Urothelium cell line (cell line): Measurements from ENCODE around the gene CDH23.

Experiments
- DNase-seq: peaks from one replicate; pipeline ENCODE4 v3.0.0; 2011; ENCODE audit warnings: low spot score, mixed read lengths
- FAIRE-seq: peaks from 2 replicates; lab custom pipeline; 2011; peaks lifted over from hg19 to GRCh38; lab: Jason Lieb, UNC

Gene CDH23

DNA sequence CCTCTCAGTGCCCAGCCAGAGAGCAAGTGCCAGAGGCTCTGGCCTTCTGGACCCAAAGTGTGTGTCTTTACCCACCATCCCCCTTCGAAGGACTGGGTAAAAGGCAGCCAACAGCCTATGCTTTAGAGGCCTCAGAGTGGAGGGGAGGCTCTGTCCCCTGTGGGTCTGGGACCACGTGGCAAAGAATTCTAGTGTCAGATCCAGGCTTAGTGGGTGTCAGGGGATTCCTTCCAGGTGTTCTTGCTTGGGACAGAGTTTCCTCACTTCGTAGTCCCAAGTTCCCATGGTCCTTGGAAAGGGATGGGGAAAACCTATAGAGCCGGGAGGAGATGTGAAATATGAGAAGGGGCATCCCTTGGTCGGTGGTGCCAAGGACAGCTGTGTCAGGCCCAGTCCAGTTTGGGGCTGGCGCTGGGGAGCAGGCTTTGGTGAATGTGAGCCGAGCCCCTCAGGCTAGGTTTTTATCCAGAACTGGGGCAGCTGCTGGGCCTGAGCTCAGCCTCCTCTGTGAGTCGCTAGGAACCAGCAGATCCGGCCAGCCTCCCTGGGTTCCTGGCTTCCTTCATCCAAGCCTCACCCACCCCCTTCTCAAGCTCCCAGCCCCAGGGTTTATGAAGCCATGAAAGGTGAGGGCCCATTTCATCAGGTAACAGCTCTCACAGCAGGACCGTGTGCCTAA is 251.7 kb downstream of the CDH23 start:
- no peak for FAIRE-seq

GRCh38 chr10:71648933-71649320 is 252.2 kb downstream of the CDH23 start:
- FAIRE-seq: no peak
- no peak for DNase-seq

More for the DNA sequence above, 251.7 kb downstream of the CDH23 start:
- no peak for DNase-seq

DNA sequence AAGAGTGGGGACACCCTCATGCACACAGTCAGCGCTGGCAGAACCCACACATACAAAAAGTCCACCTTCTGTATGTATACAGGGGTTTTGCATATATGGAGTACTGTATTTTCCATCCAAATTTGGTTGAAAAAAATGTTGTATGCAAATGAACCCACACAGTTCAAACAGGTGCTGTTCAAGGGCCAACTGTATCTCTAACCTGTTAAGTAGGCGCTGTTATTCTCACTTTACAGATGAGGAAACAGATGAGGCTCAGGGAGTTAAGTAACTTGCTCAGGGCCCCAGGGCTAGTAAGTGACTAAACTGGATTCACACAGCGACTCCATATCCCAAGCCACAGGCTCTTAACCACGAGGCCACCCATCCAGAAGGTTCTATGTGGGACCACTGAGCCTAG is 252.9 kb downstream of the CDH23 start:
- FAIRE-seq: no peak
- DNase-seq: no peak

- DNase-seq: no peak
- peak; percentile 77 for FAIRE-seq
These were observed 253.7 kb downstream of the CDH23 start for GRCh38 chr10:71650397-71650796.

GRCh38 chr10:71651428-71651827 is 254.7 kb downstream of the CDH23 start:
- no peak for FAIRE-seq
- no peak for DNase-seq

DNA sequence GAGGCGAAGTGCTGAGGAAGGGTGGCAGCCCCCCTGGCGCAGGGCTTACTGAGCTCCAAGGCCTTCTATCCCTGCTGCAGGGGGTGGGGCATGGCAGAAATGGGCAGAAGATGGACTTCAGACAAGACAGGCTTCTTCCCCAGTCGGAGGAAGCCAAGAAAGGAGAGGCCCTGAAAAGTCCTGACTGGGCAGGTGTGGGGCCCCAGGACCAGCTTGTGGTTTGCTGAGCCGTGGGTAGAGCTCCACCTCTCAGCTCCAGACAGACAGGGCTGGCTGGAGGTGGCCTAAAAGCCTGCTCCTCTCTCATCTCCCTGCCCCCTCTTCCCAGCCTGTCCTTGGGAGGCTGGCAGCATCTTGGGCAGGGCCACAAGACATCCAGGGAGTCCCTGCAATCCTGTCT is 255.2 kb downstream of the CDH23 start:
- FAIRE-seq (no peak), DNase-seq (no peak)

GRCh38 chr10:71653044-71653443 is 256.3 kb downstream of the CDH23 start:
- FAIRE-seq: no peak
- DNase-seq: no peak

DNA sequence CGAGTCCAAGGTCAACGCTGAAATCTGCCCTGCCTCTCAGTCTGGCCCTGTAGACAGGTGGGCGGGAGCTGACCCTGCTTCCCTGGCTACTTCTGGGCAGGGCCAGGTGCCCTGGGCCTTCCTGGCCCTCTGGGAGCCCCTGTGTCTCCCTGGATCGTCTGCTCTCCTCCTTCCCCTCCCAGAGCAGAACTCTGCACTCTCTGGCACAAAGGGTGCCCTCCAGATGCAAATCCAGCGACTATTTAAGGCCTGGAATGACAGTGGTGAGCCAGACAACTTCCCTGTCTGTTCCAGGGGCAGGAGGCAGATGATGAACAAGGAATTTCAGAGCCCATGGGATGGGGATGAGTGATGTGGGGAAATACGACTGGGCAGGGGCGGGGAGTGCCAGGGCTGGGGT is 259.5 kb downstream of the CDH23 start:
- DNase-seq (no peak), FAIRE-seq (no peak)

DNA sequence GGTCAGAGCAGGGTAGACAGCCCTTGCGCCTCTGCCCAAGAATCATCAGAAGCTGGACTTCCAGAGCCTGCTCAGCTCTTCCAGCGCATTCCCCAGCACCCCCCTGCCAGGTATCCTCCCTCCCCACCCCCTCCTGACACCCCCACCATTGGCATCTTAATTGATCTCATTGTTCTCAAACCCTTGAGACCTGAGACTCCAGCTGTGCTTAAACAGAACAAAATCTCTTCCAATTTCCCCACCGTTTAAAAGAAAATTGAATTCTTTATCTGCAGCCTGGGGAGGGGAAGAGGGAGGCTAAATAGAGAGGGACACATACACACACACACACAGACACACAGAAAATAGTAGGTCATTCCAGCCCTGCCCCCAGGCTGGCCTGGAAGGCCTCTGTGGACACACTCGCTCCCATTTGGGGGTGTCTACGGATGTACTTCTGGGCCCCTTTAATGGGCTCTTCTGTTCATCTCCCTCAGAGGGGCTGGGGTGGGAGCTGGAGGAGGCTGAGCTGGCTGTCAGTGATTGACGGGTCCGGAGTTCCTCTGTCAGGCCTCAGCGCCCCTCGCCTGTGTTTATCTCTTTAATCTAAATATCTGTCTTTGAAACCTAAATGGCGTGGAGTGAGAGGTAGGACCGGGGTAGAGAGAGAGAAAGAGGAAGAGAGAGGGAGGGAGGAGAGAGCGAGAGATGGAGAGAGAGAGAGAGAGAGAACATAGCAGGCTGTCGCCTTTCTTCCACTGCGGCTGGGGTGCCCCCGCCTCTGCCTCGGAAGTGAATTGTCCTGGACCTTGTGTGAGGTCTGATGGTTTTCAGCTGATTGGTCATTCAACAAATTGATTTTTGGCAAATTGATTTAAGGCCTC is 261.1 kb downstream of the CDH23 start:
- FAIRE-seq (no peak), DNase-seq (no peak)

- no peak for FAIRE-seq
These were observed 261.7 kb downstream of the CDH23 start for GRCh38 chr10:71658467-71658745.

GRCh38 chr10:71659111-71659634 is 262.5 kb downstream of the CDH23 start:
- FAIRE-seq (no peak), DNase-seq (no peak)

More at GRCh38 chr10:71658467-71658745, 261.7 kb downstream of the CDH23 start:
- DNase-seq: no peak

GRCh38 chr10:71659737-71660136 is 263.0 kb downstream of the CDH23 start:
- FAIRE-seq (no peak), DNase-seq (no peak)

DNA sequence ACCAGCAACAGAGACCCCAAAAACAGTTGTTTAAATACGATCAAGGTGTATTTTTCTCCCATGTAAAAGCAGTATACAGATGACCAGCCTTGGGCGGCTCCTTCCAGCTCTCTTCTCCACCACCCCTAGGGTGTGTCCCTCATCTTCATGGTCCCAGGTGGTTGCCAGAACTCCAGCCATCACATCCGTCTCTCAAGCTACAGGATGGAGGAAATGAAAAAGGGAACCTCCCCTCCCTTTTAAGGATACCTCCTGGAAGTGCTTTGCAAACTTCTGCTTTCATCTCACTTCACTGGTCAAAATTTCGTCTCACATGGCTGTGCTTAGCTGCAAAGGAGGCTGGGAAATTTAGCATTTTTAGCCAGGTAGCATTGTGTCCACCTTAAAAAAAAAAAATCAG is 263.6 kb downstream of the CDH23 start:
- no peak for FAIRE-seq

DNA sequence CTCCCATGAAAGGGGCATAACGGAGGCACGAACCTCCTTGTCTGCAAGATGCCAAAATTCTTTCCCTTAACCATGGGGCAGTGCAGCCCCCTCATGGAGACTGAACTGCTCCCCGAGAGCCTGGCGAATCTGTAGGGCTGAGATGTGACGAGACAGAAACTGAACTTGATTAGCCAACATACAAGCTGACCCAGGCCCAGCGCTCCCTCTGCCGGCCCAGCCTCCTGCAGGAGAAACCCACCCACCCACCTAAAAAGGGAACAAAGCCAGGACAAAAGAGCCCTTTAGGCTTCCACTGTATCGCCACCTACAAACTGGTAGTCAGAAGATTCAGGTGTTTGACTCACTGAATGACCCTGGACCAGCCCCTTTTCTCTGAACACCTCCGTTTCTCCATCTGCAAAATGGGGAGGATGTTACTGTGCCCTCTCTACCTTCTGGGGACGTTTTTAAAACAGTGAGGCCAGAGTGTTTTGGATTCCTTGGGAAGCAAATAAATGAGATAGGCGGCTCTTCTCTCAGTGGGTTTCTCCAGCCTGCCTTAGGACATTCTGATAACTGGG is 264.4 kb downstream of the CDH23 start:
- FAIRE-seq (no peak), DNase-seq (no peak)

More for the DNA sequence above, 263.6 kb downstream of the CDH23 start:
- DNase-seq: no peak

GRCh38 chr10:71661779-71662336 is 265.1 kb downstream of the CDH23 start:
- no peak for FAIRE-seq

DNA sequence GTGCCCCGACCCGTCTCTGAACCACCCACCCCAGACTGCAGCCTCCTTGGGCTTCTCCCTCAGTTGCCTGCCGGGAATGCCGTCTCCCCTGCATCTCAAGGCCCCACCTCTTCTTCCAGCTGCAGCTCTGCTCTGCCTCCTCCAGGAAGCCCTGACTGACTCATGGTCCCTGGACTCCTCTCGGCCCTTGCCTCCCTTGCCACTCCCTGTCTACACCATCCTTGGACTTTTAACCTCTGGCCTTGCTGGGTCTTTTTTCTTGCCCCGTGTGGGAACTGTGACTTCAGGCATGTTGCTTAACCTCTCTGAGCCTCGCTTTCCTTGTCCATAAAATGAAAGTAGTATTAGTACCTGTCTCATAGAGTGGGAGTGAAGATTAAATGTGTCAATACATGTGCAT is 266.6 kb downstream of the CDH23 start:
- DNase-seq (peak; percentile 28), FAIRE-seq (no peak)

More at GRCh38 chr10:71661779-71662336, 265.1 kb downstream of the CDH23 start:
- DNase-seq: no peak

- DNase-seq: no peak
- no peak for FAIRE-seq
These were observed 267.9 kb downstream of the CDH23 start for GRCh38 chr10:71664585-71664984.

GRCh38 chr10:71665456-71665855 is 268.7 kb downstream of the CDH23 start:
- DNase-seq (no peak), FAIRE-seq (peak; percentile 17)

DNA sequence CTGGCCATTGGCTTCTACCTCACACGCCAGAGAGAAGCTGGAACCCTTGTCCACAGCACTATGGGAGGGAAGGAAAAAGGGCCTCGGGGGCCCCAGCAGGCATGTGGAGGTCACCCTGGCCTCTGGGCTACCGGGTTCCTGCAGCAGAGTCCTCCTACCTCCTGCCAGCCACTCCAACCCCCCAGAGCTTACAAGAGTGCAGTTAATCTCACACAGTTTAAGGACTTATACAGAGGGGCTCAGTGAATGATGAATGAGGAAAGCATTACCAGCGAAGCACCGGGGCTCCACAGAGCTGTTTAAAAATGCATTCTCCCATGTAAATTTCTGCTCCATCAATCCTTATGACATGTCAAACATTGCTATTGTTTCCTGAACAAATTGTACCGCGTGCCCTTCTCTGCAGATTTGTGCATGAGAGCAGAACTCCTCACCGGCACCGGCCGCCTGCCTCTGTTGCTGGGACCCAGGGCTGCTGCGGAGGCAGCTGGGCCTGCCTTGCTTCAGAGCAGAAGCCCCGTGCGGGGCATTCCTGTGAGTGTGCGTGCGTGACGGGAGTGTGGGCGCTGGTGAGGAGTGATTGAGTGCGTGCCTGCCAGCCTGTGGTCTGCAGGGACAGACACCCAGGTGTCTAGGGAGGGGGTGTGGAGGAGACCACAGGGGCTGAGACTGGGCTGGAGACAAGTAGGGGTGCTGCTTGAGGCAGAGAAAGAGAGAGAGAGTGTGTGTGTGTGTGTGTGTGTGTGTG is 270.1 kb downstream of the CDH23 start:
- DNase-seq: no peak
- FAIRE-seq: no peak

- DNase-seq (no peak), FAIRE-seq (no peak)
These were observed 270.6 kb downstream of the CDH23 start for GRCh38 chr10:71667387-71667752.
